Lung (tissue), 12 donors: ENCODE results near the gene PCID2. TPM values are rescaled to one million over a fixed set of nuclear protein-coding genes. Genes with fewer than 3 reads are reported as not detected.

ENCODE experiments used
- ATAC-seq: fragments of 200-7000 bp; cut with Tn5 transposase; one replicate; pipeline ENCODE4 v1.9.1; 2020; ENCODE audit warnings: moderate number of reproducible peaks; ENCODE audit not compliant: insufficient read depth, low FRiP score
- DNase-seq, 3 donors: peaks; one replicate each; pipeline ENCODE4 v3.0.0-alpha.2; 2013 to 2017
- H3K27ac ChIP-seq, 2 donors: one replicate each; pipeline ENCODE4 v1.5.1; 2013; ENCODE audit warnings: mild to moderate bottlenecking in 2 of 2, moderate library complexity in 2 of 2, control low read depth in 1 of 2, inconsistent platforms in 1 of 2, low read depth in 1 of 2, low read length in 1 of 2
- H3K27me3 ChIP-seq, 3 donors: one replicate each; pipeline ENCODE4 v1.5.1; 2013; ENCODE audit warnings: low read length in 2 of 3; ENCODE audit not compliant: control insufficient read depth in 3 of 3, insufficient read depth in 3 of 3
- H3K36me3 ChIP-seq, 4 donors: one replicate each; pipeline ENCODE4 v1.5.1; 2013; ENCODE audit warnings: low read length in 4 of 4, mild to moderate bottlenecking in 1 of 4, moderate library complexity in 1 of 4; ENCODE audit not compliant: control insufficient read depth in 4 of 4, insufficient read depth in 4 of 4
- H3K4me1 ChIP-seq, 5 donors: one replicate each; pipeline ENCODE4 v1.5.1; 2013; ENCODE audit warnings: low read length in 5 of 5, mild to moderate bottlenecking in 2 of 5, moderate library complexity in 1 of 5; ENCODE audit not compliant: control insufficient read depth in 5 of 5, insufficient read depth in 5 of 5
- H3K4me3 ChIP-seq: one replicate; pipeline ENCODE4 v1.5.1; 2013; ENCODE audit warnings: mild to moderate bottlenecking, control low read depth, moderate library complexity
- H3K9ac ChIP-seq, 2 donors: one replicate each; pipeline ENCODE4 v1.5.1; 2013; ENCODE audit warnings: low read length in 2 of 2, control low read depth in 1 of 2; ENCODE audit not compliant: insufficient read depth in 1 of 2
- H3K9me3 ChIP-seq, 4 donors: one replicate each; pipeline ENCODE4 v1.5.1; 2013; ENCODE audit warnings: low read length in 3 of 4, mild to moderate bottlenecking in 1 of 4, moderate library complexity in 1 of 4; ENCODE audit not compliant: control insufficient read depth in 4 of 4, insufficient read depth in 3 of 4
- CTCF ChIP-seq: IDR thresholded peaks from 2 replicates; pipeline ENCODE4 v1.5.1; 2012; ENCODE audit warnings: mild to moderate bottlenecking; ENCODE audit errors: control extremely low read depth, extremely low read depth
- WGBS, 2 donors: extraction: QIAGEN DNeasy Blood & Tissue Kit; methylation state at CpG; one replicate each; pipeline ENCODE4 v1.1.7; 2013; 5-methylcytosine and 5-hydroxymethylcytosine counted together
- polyA plus RNA-seq, 2 donors: library from polyadenylated mRNA; stranded (reverse); fragments of 200-250 nt; gene quantifications; one replicate each; pipeline ENCODE4 v1.2.1, GENCODE V29; 2013
- total RNA-seq, 2 donors: library from RNA; depleted of rRNA in 1 of 2; stranded (reverse); fragments of >200 nt in 1 of 2; gene quantifications; one replicate each; pipeline ENCODE4 v1.2.1, GENCODE V29; 2014 to 2021
- donor health status: control.
- donor health status: control.
- donor health status: Bipolar disorder and iron deficiency.
- donor health status: healthy.
- donor health status: DM: yes; HTN: yes; CAD: no.

Gene PCID2
- total and polyA plus RNA-seq, 4 donors: 31.5 to 86.2 (median 37.3) TPM

- no peak overlapping the region for H3K9ac ChIP-seq
- H3K27me3 ChIP-seq: peaks cover 0 to 6% (median 0%) of the 10 kb centered on the region in 3 donors
- peaks cover 0 to 4% (median 1%) of the 10 kb centered on the region in 4 donors for H3K9me3 ChIP-seq
- peaks cover 0 to 5% (median 0%) of the 10 kb centered on the region in 5 donors for H3K4me1 ChIP-seq
- DNase-seq (no peak), ATAC-seq (no peak)
- peaks cover 3 to 13% (median 10%) of the 10 kb centered on the region in 4 donors for H3K36me3 ChIP-seq
- no peak overlapping the region for H3K4me3 ChIP-seq
- no peak for TF ChIP-seq CTCF
- no peak overlapping the region for H3K27ac ChIP-seq
- 92 to 97% methylated on average over 7 of the region's 7 CpGs for WGBS, 2 donors
These were observed 40.3 kb downstream of the PCID2 start for GRCh38 chr13:113168211-113168610.

- WGBS, 2 donors: 97 to 98% methylated on average over 3 of the region's 3 CpGs
- peaks cover 0 to 4% (median 1%) of the 10 kb centered on the region in 4 donors for H3K9me3 ChIP-seq
- TF ChIP-seq CTCF: no peak
- peaks cover 3 to 13% (median 9%) of the 10 kb centered on the region in 4 donors for H3K36me3 ChIP-seq
- no peak overlapping the region for H3K4me3 ChIP-seq
- H3K27ac ChIP-seq: no peak overlapping the region
- ATAC-seq (no peak), DNase-seq (no peak)
- no peak overlapping the region for H3K9ac ChIP-seq
- H3K27me3 ChIP-seq: peaks cover 0 to 13% (median 0%) of the 10 kb centered on the region in 3 donors
- peaks cover 0 to 7% (median 0%) of the 10 kb centered on the region in 5 donors for H3K4me1 ChIP-seq
These were observed 40.9 kb downstream of the PCID2 start for GRCh38 chr13:113167575-113167974.

GRCh38 chr13:113167155-113167554, 41.3 kb downstream of the PCID2 start:
- Histone ChIP-seq H3K9ac (no peak overlapping the region), H3K9me3 (peaks cover 0 to 4% (median 1%) of the 10 kb centered on the region in 4 donors), H3K4me3 (no peak overlapping the region), H3K27me3 (peaks cover 0 to 13% (median 0%) of the 10 kb centered on the region in 3 donors), H3K36me3 (peaks cover 3 to 11% (median 7%) of the 10 kb centered on the region in 4 donors), H3K4me1 (peaks cover 0 to 7% (median 0%) of the 10 kb centered on the region in 5 donors), H3K27ac (no peak overlapping the region)
- no peak for DNase-seq
- no peak for ATAC-seq
- 89 to 92% methylated on average over 10 of the region's 10 CpGs for WGBS, 2 donors
- no peak for TF ChIP-seq CTCF

- no peak for TF ChIP-seq CTCF
- peaks cover 0 to 4% (median 1%) of the 10 kb centered on the region in 4 donors for H3K9me3 ChIP-seq
- H3K4me3 ChIP-seq: no peak overlapping the region
- peaks cover 0 to 7% (median 0%) of the 10 kb centered on the region in 5 donors for H3K4me1 ChIP-seq
- ATAC-seq (no peak), DNase-seq (no peak)
- peaks cover 3 to 11% (median 3%) of the 10 kb centered on the region in 4 donors for H3K36me3 ChIP-seq
- H3K9ac ChIP-seq: no peak overlapping the region
- H3K27me3 ChIP-seq: peaks cover 0 to 13% (median 0%) of the 10 kb centered on the region in 3 donors
- no peak overlapping the region for H3K27ac ChIP-seq
- WGBS, 2 donors: 92% methylated on average over 5 of the region's 5 CpGs
These were observed 41.8 kb downstream of the PCID2 start for GRCh38 chr13:113166681-113167080.
